Fibroblast of lung (primary cell): ENCODE measurements around the gene SNAP91.

Source experiments
- CTCF ChIP-seq, 2 donors: IDR thresholded peaks in 1 of 2; conservative IDR thresholded peaks in 1 of 2; 1 replicate in 1 of 2; 2 replicates in 1 of 2; pipeline ENCODE4 v1.5.1; 2011 to 2012; ENCODE audit warnings: low read length in 2 of 2, control low read depth in 1 of 2, inconsistent platforms in 1 of 2, low read depth in 1 of 2, mild to moderate bottlenecking in 1 of 2
- EZH2 ChIP-seq: IDR thresholded peaks from 2 replicates; pipeline ENCODE4 v1.5.1; 2012; ENCODE audit warnings: low read length, control low read depth, mild to moderate bottlenecking; ENCODE audit errors: missing control alignments

- TF ChIP-seq CTCF (conservative IDR thresholded peaks at IDR 0.05 in 1 of 2, IDR thresholded peaks at IDR 0.05 in 1 of 2; ENCODE audit: low read depth in 1 of 2, low read length in 2 of 2) (peak; percentile 91 to 94), EZH2 (no peak)
Observed at GRCh38 chr6:83514866-83515466, 193.9 kb downstream of the SNAP91 start.
